ENCODE results near the gene TMEM14C.
A peak's percentile ranks its signal among the peaks of the same experiment; 100 is the strongest.
"Not testable (repeated sequence)": the region's sequence is repeated elsewhere in the genome, so short reads cannot be mapped to it uniquely, and the experiment has no call there.

TMEM14C gene

DNA sequence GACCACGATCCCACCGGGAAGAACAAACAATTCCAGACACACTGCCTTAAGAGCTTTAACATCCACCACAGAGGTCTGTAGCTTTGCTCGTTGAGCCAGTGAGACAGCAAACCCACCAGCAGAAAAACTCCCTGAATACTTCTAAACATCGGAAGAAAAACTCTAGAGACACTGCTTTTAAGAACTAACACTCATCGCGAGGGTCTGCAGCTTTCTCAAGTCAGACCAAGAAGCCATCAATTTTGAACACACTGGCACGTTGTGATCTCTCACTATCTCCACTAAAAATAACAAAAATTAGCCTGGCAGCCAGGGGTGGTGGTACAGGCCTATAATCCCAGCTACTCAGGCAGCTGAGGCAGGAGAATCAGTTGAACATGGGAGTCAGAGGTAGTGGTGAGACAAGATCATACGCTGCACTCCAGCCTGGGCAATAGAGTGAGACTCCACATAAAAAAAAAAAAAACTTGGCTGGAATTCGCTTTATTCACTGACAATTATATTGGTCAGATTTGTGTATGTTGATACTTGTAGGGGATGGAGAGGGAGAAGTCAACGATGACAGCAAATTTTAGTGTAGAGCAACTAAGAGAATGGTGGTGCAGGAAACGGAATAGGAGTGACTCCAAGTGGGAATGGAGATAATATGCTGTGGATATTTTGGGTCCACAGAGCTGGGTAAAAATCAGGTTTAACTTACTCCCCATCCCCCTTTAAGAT is 860 bp upstream of the TMEM14C start:
- DNase-seq: no peak

DNA sequence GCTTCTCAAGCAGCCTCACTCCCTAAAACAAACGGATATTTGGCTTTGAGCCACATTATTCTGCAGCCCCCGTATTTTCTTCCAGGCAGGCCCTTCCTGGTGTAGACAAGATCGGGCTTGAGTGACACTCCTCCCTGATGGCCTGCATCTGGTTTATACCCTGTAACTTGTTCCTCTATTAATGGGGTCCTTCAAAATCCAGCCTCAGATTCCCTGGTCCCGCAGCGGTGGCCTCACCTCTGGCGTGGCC is 375 bp upstream of the TMEM14C start:
- DNase-seq: no peak

DNA sequence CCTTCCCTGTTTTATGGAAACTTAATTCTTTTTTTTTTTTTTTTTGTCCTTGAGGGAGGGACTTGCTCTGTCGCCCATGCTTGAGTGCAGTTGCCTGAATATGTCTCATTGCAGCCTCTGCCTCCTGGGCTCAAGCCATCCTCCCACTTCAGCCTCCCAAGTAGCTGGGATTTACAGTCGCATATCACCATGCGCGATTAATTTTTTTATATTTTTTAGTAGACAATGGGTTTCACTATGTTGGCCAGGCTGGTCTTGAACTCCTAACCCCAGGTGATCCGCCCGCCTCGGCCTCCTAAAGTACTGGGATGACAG is 654 bp downstream of the TMEM14C start:
- no peak for DNase-seq

DNA sequence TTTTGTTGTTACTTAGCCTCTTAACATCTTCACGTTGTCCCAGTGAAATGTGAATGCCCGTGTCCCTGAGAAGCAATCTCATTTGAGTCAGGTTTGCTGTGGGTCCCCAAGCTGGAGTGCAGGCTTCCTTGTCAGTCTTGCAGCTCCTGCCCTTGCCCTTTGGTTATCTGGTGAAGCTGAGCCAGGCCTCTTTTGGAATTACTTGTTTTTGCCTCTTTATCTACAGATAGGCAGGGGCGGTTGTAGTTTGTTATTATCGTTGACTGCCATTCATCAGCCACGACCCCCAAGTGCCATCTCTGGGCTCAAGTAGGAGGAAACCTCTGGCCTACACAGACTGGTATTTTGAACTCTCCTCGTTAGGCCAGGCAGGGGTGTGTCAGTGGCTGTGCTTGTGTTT is 2.2 kb downstream of the TMEM14C start:
- DNase-seq: no peak

DNA sequence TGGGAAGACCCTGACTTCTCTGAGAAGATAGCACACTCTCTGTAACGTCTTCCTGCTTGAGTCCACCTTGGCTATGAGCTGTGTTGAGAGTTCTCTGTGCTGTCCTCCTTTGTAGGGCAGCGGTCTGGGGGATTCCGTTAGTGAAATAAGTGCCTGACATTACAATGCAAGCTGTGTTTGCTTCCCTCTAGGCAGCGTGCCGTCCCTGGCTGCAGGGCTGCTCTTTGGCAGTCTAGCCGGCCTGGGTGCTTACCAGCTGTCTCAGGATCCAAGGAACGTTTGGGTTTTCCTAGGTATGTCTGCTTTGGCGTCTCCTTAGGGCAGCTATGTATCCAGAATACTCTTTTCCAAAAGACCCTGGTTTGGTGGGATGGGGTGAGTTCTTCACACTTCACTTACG is 2.8 kb downstream of the TMEM14C start:
- no peak for DNase-seq

DNA sequence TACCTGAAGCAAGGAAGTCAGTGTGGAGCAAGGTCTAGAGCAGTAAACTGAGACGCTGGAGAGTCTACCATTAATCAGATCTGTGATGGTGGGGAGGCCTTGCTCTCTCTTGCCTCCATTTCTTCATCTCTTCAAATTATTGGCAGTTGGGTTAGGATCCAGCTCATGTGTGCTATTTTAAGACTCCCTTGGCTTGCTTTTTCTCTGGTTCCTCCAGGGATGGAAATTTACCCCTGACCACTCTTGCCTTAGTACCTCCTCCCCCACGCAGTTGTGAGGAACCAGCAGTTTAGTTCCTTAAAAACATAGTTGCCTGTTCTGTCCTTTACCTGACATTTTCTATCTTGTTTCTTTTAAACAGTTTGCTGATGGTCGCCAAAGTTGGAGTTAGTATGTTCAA is 7.4 kb downstream of the TMEM14C start:
- DNase-seq: no peak

DNA sequence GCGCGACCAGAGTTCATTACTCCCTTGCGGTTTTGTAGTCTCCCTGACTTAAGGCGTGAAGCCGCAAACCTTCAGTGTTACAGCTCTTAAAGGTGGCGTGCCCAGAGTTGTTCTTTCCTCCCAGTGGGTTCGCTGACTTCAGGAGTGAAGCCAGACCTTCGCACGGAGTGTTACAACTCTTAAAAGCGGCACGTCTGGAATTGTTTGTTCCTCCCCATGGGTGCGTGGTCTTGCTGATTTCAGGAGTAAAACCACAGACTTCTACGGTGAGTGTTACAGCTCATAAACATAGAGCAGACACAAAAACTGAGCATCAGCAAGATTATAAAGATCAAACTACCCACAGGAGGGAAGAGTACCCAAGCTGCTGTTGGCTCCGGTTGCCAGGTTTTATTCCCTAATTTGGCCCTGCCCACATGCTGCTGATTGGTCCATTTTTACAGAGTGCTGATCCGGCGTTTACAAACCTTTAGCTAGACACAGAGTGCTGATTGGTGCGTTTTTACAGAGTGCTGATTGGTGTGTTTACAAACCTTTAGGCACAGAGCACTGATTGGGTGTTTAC is 10.4 kb downstream of the TMEM14C start:
- DNase-seq: no peak

DNA sequence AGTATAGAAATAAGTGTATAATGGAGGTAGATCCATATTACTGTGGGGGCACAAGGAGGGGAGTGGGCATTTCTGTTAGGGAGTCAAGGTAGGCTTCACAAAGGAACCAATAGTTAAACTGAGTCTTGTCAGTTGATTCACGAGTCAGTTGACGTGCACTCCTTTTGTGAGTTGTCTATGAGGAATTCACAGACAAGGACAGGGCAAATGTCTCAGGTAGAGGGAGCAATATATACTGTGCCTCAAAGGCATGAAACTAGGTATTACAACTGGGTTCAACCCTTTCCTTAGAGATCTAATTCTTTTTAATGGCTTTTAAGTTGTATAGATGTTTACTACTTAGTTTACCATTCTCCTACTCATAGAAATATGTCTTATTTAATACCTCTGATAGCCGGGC is 11.0 kb downstream of the TMEM14C start:
- no peak for DNase-seq

DNA sequence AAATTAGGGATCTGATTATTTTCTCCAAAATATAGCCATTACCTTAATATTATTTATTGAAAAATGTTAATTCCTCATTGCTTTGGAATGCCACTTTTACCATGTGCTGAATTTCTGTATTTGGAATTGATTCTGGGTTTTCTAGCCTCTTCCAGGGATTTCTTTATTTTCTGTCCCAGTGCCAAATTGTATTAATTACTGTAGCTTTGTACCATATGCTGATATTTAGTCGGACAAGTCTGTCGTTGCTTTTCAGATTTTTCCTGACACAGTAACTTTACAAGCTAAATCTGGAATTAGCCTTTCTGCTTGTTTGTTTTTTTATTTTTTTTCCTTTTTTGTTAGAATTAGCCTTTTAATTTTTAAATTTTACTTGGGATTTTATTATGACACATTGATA is 13.9 kb downstream of the TMEM14C start:
- no peak for DNase-seq

DNA sequence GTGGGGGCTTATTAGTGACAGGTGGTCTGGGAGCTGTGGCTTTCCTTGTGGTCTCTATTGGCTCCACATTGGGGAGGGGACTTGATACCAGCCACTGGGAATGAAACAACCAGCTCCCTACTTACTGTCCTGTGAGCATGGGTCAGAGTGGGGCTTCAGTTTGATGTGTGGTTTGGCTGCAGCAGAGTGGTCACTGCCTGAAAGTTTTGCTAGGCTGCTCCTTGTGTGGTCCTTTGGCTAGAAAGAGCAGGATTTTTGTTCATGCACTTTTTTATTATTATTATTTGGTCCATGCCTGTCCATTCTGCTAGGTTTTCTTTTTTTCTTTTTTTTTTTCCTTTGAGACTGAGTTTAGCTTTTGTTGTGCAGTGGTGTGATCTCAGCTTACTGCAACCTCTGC is 17.2 kb downstream of the TMEM14C start:
- no peak for DNase-seq

DNA sequence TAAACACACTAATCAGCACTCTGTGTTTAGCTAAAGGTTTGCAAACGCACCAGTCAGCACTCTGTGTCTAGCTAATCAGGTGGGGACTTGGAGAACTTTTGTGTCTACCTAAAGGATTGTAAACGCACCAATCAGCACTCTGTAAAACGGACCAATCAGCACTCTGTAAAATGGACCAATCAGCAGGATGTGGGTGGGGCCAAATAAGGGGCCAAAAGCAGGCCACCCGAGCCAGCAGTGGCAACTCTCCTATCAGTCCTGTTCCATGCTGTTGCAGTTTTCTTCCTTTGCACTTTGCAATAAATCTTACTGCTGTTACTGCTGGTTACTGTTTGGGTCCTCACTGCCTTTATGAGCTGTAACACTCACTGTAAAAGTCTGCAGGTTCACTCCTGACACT is 18.8 kb downstream of the TMEM14C start:
- peak; percentile 21 for DNase-seq

DNA sequence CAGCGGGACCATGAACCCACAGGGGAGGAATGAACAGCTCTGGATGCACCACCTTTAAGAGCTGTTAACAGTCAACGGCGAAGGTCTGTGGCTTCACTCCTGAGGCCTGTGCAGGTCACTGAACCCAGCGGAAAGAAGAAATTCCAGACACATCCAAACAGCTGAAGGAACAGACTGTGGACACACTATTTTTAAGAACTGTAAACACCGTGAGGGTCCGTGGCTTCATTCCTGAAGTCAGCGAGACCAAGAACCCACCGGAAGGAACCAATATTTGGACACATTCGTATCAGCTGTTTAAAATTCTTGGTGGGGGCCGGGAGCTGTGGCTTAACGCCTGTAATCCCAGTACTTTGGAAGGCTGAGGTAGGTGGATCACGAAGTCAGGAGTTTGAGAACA is 19.4 kb downstream of the TMEM14C start:
- no peak for DNase-seq

DNA sequence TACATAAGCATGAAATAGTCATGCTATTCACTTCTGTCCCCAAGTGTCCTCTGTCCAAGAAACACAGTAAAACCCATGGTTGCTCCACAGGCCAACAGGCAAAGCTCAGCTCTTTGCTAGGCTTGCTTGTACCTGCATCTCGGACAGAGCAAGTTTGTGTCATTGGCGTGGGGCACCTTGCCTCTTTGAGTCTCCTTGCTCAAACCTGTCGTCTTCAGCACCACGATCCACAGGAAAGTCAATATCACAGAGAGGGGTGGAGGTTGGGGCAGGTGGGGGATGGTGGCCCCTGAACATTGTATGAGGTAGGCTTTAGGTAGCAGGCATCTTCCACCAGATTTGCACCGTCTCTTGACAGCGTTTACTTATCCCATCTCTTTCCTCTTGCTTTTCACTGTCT is 20.6 kb downstream of the TMEM14C start:
- DNase-seq: no peak

DNA sequence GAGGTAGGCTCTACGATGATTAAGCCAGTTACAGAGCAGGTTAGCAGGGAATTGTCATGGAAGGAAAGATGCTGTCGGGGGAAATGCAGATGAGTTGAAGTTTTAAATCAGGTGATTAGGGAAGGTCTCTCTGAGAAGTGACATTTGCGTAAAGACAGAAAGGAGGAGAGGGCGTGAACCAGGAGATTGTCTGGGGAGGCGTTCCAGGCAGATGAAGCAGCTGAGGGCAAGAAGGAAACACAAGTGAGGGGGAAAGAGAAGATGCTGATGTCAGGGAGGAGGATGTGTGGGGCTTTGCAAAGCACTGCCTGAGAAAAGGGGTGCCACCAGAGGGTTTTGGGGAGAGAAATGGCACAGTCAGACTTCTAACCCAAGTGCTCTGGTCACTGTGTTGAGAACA is 22.2 kb downstream of the TMEM14C start:
- no peak for DNase-seq

DNA sequence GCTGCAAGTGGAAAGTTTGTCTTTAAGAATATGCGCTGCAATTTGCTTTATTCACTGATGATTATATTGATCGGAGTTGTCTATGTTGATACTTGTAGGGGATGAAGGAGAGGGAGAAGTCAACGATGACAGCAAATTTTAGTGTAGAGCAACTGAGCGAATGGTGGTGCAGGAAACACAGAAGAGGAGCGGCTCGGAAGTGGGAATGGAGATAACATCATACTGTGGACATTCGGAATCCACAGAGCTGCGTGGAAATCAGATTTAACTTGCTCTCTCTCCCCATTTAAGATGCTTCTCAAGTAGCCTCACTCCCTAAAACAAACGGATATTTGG is 24.0 kb downstream of the TMEM14C start:
- DNase-seq: no peak

DNA sequence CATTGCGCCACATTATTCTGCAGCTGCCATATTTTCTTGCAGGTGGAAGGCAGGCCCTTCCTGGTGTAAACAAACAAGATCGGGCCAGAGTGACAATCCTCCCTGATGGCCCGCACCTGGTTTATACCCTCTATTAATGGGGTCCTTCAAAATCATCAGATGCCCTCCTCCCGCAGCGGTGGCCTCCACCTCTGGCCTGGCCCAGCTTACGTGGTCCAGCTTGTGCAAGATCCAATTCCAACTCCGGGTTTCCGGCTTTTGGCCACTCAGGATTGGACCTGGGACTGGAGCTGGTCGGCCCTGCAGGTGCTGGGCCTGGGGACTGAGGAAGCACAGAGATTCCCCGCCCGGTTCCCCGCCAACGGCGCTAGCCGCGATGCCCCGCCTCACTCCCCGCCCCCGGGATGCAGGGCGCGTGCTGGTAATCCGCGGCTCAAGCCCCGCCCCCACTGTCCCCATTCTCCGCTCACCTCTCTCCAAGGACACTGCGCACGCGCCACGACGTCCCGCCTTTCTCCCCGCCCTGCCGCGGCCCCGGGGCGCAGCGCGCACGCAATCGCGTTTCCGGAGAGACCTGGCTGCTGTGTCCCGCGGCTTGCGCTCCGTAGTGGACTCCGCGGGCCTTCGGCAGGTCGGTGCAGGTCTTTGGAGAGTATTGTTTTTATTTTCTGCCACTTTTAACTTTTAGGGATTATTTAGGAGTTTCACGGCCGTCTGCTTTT is 24.5 kb downstream of the TMEM14C start, which contains the start of gene TMEM14B:
Gene TMEM14B, plus strand, starts transcription at position 555 of the 722 bp plus-strand sequence. CDS start 1,441 bp downstream, outside the sequence.
- DNase-seq: peak; percentile 100

DNA sequence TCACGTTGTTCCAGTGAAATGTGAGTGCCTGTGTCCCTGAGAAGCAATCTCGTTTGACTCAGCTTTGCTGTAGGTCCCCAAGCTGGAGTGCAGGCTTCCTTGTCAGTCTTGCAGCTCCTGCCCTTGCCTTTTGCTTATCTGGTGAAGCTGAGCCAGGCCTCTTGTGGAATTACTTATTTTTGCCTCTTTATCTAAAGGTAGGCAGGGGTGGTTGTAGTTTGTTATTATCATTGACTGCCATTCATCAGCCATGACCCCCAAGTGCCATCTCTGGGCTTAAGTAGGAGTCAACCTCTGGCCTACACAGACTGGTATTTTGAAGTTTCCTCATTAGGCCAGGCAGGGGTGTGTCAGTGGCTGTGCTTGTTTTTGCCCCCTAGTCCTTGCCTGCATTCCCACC is 26.9 kb downstream of the TMEM14C start:
- DNase-seq: no peak

DNA sequence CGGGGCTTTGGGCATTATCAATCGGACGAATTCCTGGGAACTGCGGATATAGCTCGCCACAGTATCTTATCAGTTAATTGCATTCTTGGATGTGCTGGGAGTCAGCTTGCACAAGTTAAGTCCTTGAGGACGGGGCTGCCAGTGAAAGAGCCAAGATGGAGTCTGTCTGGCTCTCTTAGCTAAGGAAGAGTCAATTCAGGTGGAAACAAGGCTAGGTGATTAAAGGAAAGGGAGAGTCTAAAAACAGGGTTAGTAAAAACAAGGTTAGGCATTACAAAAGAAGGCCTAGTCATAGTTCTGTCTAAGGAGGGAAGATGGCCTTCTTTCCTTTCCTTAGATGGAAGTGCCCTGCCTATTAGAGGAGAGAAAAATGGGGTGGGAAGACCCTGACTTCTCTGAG is 27.7 kb downstream of the TMEM14C start:
- DNase-seq: not testable (repeated sequence)

DNA sequence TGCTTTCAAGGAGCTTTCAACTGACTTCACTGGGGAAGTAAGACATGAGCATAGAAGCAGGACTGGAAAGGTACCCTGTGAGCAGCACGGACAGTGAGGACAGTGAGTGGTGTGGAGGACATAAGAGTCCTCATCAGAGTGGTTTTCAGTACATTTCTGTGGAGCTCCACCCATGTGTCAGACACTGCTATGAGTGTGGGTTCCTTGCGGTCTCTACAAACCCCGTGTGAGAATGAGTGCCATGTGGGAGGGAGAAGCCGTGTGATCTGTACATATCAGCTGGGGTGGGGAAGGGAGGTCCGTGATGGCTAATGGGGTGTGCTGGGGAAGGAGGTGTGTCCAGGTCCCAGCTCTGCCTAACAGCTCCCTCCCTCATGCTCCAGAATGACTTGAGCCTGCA is 28.9 kb downstream of the TMEM14C start:
- not testable (repeated sequence) for DNase-seq

DNA sequence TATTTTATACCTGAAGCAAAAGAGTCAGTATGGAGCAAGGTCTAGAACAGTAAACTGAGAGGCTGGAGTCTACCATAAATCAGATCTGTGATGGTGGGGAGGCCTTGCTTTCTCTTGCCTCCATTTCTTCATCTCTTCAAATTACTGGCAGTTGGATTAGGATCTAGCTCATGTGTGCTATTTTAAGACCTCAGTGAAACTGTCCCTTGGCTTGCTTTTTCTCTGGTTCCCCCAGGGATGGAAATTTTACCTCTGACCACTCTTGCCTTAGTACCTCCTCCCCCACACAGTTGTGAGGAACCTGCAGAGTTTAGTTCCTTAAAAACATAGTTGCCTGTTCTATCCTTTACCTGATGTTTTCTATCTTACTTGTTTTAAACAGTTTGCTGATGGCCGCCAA is 33.2 kb downstream of the TMEM14C start:
- no peak for DNase-seq

DNA sequence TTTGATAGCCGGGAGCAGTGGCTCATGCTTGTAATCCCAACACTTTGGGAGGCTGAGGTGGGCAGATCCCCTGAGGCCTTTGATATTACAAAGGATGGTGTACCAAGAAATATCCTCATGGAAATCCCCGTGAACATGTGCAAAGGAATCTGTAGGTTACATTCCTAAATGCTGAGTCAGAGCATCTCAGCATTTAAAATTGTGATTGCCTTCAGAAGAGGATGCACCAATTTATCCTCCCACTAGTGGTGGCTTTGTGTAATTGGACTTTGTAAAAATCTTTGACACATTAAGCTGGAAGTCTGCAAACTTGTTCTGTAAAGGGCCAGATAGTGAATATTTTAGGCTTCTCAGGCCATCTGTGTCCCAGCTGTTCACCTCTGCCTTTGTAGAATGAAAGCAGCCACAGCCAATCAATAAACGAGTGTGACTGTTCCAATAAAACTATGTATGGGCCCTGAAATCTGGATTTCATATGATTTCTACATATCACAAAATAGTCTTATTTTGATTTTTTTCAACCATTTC is 36.5 kb downstream of the TMEM14C start:
- DNase-seq: no peak

DNA sequence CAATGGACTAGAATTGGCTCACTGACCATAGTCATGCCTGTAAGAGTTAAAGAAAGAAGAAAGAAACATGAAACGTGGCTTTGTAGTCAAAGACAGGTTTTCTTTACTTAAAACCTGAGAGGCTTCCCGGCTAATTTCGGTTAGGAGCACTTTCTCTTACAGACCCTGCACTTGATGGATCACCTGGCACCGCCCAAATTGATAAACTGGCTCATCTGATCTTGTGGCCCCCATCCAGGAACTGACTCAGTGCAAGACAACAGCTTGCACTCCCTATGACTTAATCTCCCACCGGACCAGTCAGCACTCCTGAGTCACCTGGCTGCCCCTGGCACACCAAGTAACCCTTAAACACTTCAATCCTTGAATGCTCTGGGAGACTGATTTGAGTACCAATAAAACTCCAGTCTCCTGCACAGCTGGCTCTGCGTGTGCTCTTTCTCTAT is 37.0 kb downstream of the TMEM14C start:
- peak; percentile 14 for DNase-seq

DNA sequence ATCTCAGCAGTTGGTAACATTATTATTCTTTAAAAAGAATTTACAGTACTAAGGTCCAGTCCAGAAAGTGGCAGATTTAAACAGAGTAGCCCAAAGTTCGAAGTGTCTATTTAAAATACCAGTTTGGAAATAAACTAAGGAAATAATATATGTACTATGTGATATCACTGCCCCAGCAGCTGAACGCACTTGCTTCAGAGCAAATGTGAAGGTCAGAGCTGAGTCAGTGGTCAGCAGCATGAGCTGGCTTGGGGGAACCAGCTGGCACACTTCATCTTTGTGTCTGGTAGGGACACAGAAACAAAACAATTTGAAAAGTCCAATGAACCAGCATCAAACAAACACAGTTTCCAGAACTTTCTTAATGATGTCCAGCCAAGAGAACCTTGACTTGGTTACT is 40.1 kb downstream of the TMEM14C start:
- DNase-seq: no peak

DNA sequence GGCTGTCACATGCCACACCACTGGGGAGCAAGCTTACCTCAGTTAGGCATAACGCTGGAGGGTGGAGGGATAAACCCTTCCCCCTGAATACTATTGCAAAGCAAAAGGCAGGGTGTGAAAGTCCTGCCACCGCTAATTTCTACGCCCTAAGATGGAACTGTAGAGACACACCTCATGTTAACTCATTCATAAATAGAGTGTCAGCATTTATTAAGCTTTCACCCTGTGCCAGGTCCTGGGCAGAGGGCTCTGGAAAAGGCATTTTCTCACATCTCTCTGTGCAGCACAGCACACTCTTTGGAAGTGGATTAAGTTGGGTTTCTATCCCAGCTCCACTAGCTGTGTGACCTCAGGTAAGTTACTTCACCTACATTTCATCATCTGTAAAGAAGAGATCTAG is 46.5 kb downstream of the TMEM14C start:
- no peak for DNase-seq

Measured in activated CD4-positive, alpha-beta T cell treated with anti-CD3 and anti-CD28 coated beads for 48 hours (primary cell).